ENCODE results near the gene PSMG1. TPM values are rescaled to one million over a fixed set of nuclear protein-coding genes. Genes with fewer than 3 reads are reported as not detected.

Gene PSMG1
- total and polyA plus RNA-seq, 9 of the 15 experiments (the other 6 are each of a cell fraction or from before 2014, with no cell fraction given), result 54.5 to 427 (median 328) TPM

DNA sequence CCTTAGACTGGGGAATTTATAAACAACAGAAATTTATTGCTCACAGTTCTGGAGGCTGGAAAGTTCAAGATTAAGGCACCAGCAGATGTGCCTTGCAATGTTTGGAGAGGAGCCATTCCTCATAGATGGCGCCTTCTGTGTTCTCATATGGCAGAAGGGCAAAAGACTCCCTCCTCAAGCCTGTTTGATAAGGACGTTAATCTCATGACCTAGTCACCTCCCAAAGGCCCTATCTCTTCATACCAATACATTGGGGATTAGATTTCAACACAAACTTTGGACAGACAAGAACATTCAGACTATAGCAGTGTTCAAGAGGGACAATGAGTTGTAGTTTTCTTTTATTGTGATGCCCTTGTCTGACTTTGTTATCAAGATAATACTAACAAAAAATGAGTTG lies 34.3 kb downstream of the PSMG1 start:
- Histone ChIP-seq H4K20me1 (replicated peaks; ENCODE audit: control insufficient read depth, insufficient read depth, low read length) (no peaks in the 10 kb centered on the region), H3K79me2 (ENCODE audit: control insufficient read depth, insufficient read depth, low read length) (no peaks in the 10 kb centered on the region), H3K9ac (ENCODE audit: insufficient read depth in 1 of 2, low read depth in 2 of 2, low read length in 2 of 2) (no peak overlapping the region), H3K4me1 (replicated peaks in 1 of 2; ENCODE audit: control insufficient read depth in 2 of 2, insufficient read depth in 2 of 2, low read length in 2 of 2) (no peaks in the 10 kb centered on the region; a peak in 1 of 5 replicates), H3K27ac (ENCODE audit: extremely low read depth, low read depth, low read length) (no peak overlapping the region), H3K9me1 (ENCODE audit: control insufficient read depth, insufficient read depth, low read length) (no peaks in the 10 kb centered on the region), H2AFZ (ENCODE audit: low read depth, low read length) (no peak overlapping the region), H3K9me3 (replicated peaks; ENCODE audit: control insufficient read depth, insufficient read depth, low read depth, low read length) (no peaks in the 10 kb centered on the region), H3K27me3 (ENCODE audit: control insufficient read depth in 2 of 2, insufficient read depth in 2 of 2, low read length in 2 of 2) (peaks cover 5 to 8% of the 10 kb centered on the region in 2 experiments; a peak in 3 of 5 replicates), H3K36me3 (ENCODE audit: control insufficient read depth, insufficient read depth, low read length) (no peaks in the 10 kb centered on the region), H3K4me3 (no peak overlapping the region), H3K4me2 (ENCODE audit: insufficient read depth, low read length) (no peak overlapping the region)
- BruUV-seq (replicated peaks), result no TSS peak
- WGBS (ENCODE audit: insufficient coverage, low coverage, missing lambda C conversion rate), result 2% methylated on average over 2 of the region's 2 CpGs
- ATAC-seq (no peak), FAIRE-seq (no peak), DNase-seq (ENCODE audit: extremely low read depth in 1 of 4, low spot score in 3 of 4) (peak in 1 of 4 experiments; percentile 49)
- intact Hi-C loops (cut with micrococcal nuclease) (no loop called here), in situ Hi-C loops (cut with MboI) (no loop called here)
- POLR2A ChIA-PET, result no interaction called here
- CTCF ChIA-PET (ENCODE audit: low intra/inter-chr PET ratio), result no interaction called here
- peak; percentile 62 for TF ChIP-seq CEBPB (tag; IDR thresholded peaks at IDR 0.05)
- peak; percentile 67 for TF ChIP-seq CBFA2T2 (conservative IDR thresholded peaks at IDR 0.05)
- 0 out of 2 replicates have a peak, but pooled peaks have one; percentile 34 for TF ChIP-seq KLF16 (IDR thresholded peaks at IDR 0.05)
- no peak for TF ChIP-seq CTCF (IDR thresholded peaks at IDR 0.05 in 2 of 3, conservative IDR thresholded peaks at IDR 0.05 in 1 of 3; ENCODE audit: insufficient read depth in 2 of 3, low read depth in 1 of 3, low read length in 3 of 3)
- no peak for TF ChIP-seq ZC3H8 (IDR thresholded peaks at IDR 0.05)
- TF ChIP-seq ZNF655 (CRISPR knock-in tag; IDR thresholded peaks at IDR 0.05), result no peak
- peak; percentile 67 for TF ChIP-seq NCOR1 (IDR thresholded peaks at IDR 0.05)
- TF ChIP-seq, protein P1, sequence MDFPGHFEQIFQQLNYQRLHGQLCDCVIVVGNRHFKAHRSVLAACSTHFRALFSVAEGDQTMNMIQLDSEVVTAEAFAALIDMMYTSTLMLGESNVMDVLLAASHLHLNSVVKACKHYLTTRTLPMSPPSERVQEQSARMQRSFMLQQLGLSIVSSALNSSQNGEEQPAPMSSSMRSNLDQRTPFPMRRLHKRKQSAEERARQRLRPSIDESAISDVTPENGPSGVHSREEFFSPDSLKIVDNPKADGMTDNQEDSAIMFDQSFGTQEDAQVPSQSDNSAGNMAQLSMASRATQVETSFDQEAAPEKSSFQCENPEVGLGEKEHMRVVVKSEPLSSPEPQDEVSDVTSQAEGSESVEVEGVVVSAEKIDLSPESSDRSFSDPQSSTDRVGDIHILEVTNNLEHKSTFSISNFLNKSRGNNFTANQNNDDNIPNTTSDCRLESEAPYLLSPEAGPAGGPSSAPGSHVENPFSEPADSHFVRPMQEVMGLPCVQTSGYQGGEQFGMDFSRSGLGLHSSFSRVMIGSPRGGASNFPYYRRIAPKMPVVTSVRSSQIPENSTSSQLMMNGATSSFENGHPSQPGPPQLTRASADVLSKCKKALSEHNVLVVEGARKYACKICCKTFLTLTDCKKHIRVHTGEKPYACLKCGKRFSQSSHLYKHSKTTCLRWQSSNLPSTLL (IDR thresholded peaks at IDR 0.05), result no peak
- peak; percentile 49; the same call in 1 of the 2 replicates for TF ChIP-seq DPF2 (IDR thresholded peaks at IDR 0.05)
- TF ChIP-seq TEAD4 (IDR thresholded peaks at IDR 0.05; ENCODE audit: low read length), result peak; percentile 64
- no peak for TF ChIP-seq TEAD4 (CRISPR knock-in tag; IDR thresholded peaks at IDR 0.05; ENCODE audit: borderline replicate concordance)
- no peak for TF ChIP-seq SMARCE1 (IDR thresholded peaks at IDR 0.05)
- TF ChIP-seq ZC3H11A (IDR thresholded peaks at IDR 0.05; ENCODE audit: low read depth, low read length), result no peak
- peak in 1 of 2 experiments; percentile 78; a peak in 2 of 4 replicates for TF ChIP-seq TRIM24 (IDR thresholded peaks at IDR 0.05)
- peak; percentile 54; the same call in 1 of the 2 replicates for TF ChIP-seq SMARCA4 (IDR thresholded peaks at IDR 0.05)
- no peak for TF ChIP-seq ZNF23 (CRISPR knock-in tag; IDR thresholded peaks at IDR 0.05)
- TF ChIP-seq SRSF3 (IDR thresholded peaks at IDR 0.05; ENCODE audit: insufficient read depth, low read length), result no peak
- TF ChIP-seq ASH1L (IDR thresholded peaks at IDR 0.05; ENCODE audit: borderline replicate concordance, low read depth, partially characterized antibody), result no peak
- TF ChIP-seq MYNN (IDR thresholded peaks at IDR 0.05), result no peak
- TF ChIP-seq MYNN (CRISPR knock-in tag; IDR thresholded peaks at IDR 0.05), result no peak
- TF ChIP-seq MTA2 (IDR thresholded peaks at IDR 0.05; ENCODE audit: low read depth), result peak; percentile 46; the same call in 1 of the 2 replicates
- no peak for TF ChIP-seq TCF7L2 (IDR thresholded peaks at IDR 0.05; ENCODE audit: low read depth, low read length)
- no peak for TF ChIP-seq DDX20 (tag; IDR thresholded peaks at IDR 0.05; ENCODE audit: low read depth)
